Endothelial cell of umbilical vein (primary cell): Measurements from ENCODE around the gene ATP1B1.
"Not testable (repeated sequence)": the region's sequence is repeated elsewhere in the genome, so short reads cannot be mapped to it uniquely, and the experiment has no call there.

Experiments used
- CTCF ChIP-seq, 2 donors: IDR thresholded peaks; 1 replicate in 1 of 2; 2 replicates in 1 of 2; pipeline ENCODE4 v1.5.1; 2011; ENCODE audit warnings: low read length in 2 of 2, mild to moderate bottlenecking in 2 of 2, moderate library complexity in 2 of 2, control low read depth in 1 of 2, inconsistent platforms in 1 of 2, low read depth in 1 of 2; ENCODE audit not compliant: insufficient read depth in 1 of 2; ENCODE audit errors: extremely low read depth in 1 of 2
- POLR2A ChIP-seq: IDR thresholded peaks from 2 replicates; pipeline ENCODE4 v1.6.1; 2012; ENCODE audit warnings: low read depth, mild to moderate bottlenecking, control low read depth, low read length

- TF ChIP-seq POLR2A; CTCF (IDR thresholded peaks at IDR 0.05; ENCODE audit: extremely low read depth in 1 of 2, insufficient read depth in 1 of 2, low read depth in 1 of 2, low read length in 2 of 2): not testable (repeated sequence)
Measured at GRCh38 chr1:169179431-169179830, 72.9 kb downstream of the ATP1B1 start.
